ENCODE measurements around the gene GEMIN2. TPM values are rescaled to one million over a fixed set of nuclear protein-coding genes. Genes with fewer than 3 reads are reported as not detected.

The GEMIN2 gene
- total RNA-seq, 2 donors from 2014 or later = 35.2 to 41.7 TPM

- Histone ChIP-seq H3K9ac (ENCODE audit: extremely low read depth, low read length, poor library complexity, severe bottlenecking) (no peak overlapping the region), H3K4me1 (ENCODE audit: control insufficient read depth, insufficient read depth, low read length) (no peaks in the 10 kb centered on the region), H3K27me3 (ENCODE audit: control insufficient read depth, insufficient read depth, low read length, poor library complexity, severe bottlenecking) (no peaks in the 10 kb centered on the region), H3K36me3 (ENCODE audit: control insufficient read depth, insufficient read depth, low read length) (peaks cover 94% of the 10 kb centered on the region), H3K4me3 (ENCODE audit: low read length) (no peak overlapping the region), H3K27ac (ENCODE audit: low read depth, low read length) (no peak overlapping the region), H3K9me3 (ENCODE audit: control insufficient read depth, low read length) (peaks cover 35% of the 10 kb centered on the region)
- Mint-ChIP-seq H3K36me3 (ENCODE audit: low read depth) (peaks cover 79% of the 10 kb centered on the region), H3K4me1 (peaks cover 4% of the 10 kb centered on the region), H3K4me3 (no peak overlapping the region), H3K27me3 (ENCODE audit: insufficient read depth) (no peaks in the 10 kb centered on the region), H3K9me3 (peaks cover 11% of the 10 kb centered on the region), H3K27ac (no peak overlapping the region)
- no peak for TF ChIP-seq CTCF (conservative IDR thresholded peaks at IDR 0.05)
- WGBS, 2 experiments (ENCODE audit: insufficient coverage in 1 of 2, insufficient read length in 1 of 2) = 90 to 92% methylated on average over 2 to 5 of the region's 7 CpGs
- DNase-seq = no peak
Observed at GRCh38 chr14:39085933-39086332, 28.2 kb upstream of the GEMIN2 start.

GRCh38 chr14:39087493-39087892 is 26.6 kb upstream of the GEMIN2 start:
- Histone ChIP-seq H3K4me1 (ENCODE audit: control insufficient read depth, insufficient read depth, low read length) (no peaks in the 10 kb centered on the region), H3K4me3 (ENCODE audit: low read length) (no peak overlapping the region), H3K27me3 (ENCODE audit: control insufficient read depth, insufficient read depth, low read length, poor library complexity, severe bottlenecking) (no peaks in the 10 kb centered on the region), H3K9me3 (ENCODE audit: control insufficient read depth, low read length) (peaks cover 35% of the 10 kb centered on the region), H3K36me3 (ENCODE audit: control insufficient read depth, insufficient read depth, low read length) (peaks cover 94% of the 10 kb centered on the region), H3K9ac (ENCODE audit: extremely low read depth, low read length, poor library complexity, severe bottlenecking) (no peak overlapping the region), H3K27ac (ENCODE audit: low read depth, low read length) (no peak overlapping the region)
- peaks cover 84% of the 10 kb centered on the region for H3K36me3 Mint-ChIP-seq (ENCODE audit: low read depth)
- no peak for DNase-seq
- no peak for TF ChIP-seq CTCF (conservative IDR thresholded peaks at IDR 0.05)
- peaks cover 11% of the 10 kb centered on the region for H3K9me3 Mint-ChIP-seq
- WGBS, 2 experiments (ENCODE audit: insufficient coverage in 1 of 2, insufficient read length in 1 of 2) = 93% methylated on average over 2 of the region's 2 CpGs; no CpG with 5 or more reads in 1 of the 2 experiments
- no peaks in the 10 kb centered on the region for H3K27me3 Mint-ChIP-seq (ENCODE audit: insufficient read depth)
- peaks cover 4% of the 10 kb centered on the region for H3K4me1 Mint-ChIP-seq
- H3K27ac Mint-ChIP-seq = no peak overlapping the region
- H3K4me3 Mint-ChIP-seq = no peak overlapping the region

GRCh38 chr14:39090548-39091111 is 23.5 kb upstream of the GEMIN2 start:
- Mint-ChIP-seq H3K9me3 (no peaks in the 10 kb centered on the region), H3K4me3 (no peak overlapping the region), H3K27ac (no peak overlapping the region), H3K36me3 (ENCODE audit: low read depth) (peaks cover 79% of the 10 kb centered on the region), H3K27me3 (ENCODE audit: insufficient read depth) (no peaks in the 10 kb centered on the region), H3K4me1 (no peaks in the 10 kb centered on the region)
- Histone ChIP-seq H3K27me3 (ENCODE audit: control insufficient read depth, insufficient read depth, low read length, poor library complexity, severe bottlenecking) (no peaks in the 10 kb centered on the region), H3K4me3 (ENCODE audit: low read length) (no peak overlapping the region), H3K36me3 (ENCODE audit: control insufficient read depth, insufficient read depth, low read length) (peaks cover 91% of the 10 kb centered on the region), H3K4me1 (ENCODE audit: control insufficient read depth, insufficient read depth, low read length) (no peaks in the 10 kb centered on the region), H3K9me3 (ENCODE audit: control insufficient read depth, low read length) (peaks cover 18% of the 10 kb centered on the region), H3K9ac (ENCODE audit: extremely low read depth, low read length, poor library complexity, severe bottlenecking) (no peak overlapping the region), H3K27ac (ENCODE audit: low read depth, low read length) (no peak overlapping the region)
- 92 to 100% methylated on average over 1 to 3 of the region's 4 CpGs for WGBS, 2 experiments (ENCODE audit: insufficient coverage in 1 of 2, insufficient read length in 1 of 2)
- no peak for DNase-seq
- no peak for TF ChIP-seq CTCF (conservative IDR thresholded peaks at IDR 0.05)
